Gastroesophageal sphincter (tissue), 4 donors: ENCODE measurements around the gene PLET1. TPM values are rescaled to one million over a fixed set of nuclear protein-coding genes. Genes with fewer than 3 reads are reported as not detected.

Experiments used
- ATAC-seq: fragments of 150-250 bp; one replicate; pipeline ENCODE4 v1.9.1; 2016; ENCODE audit warnings: mild to moderate bottlenecking, moderate library complexity
- H3K27ac ChIP-seq, 4 donors: fragments of 200-600 bp; sonication (generic) in 3 of 4; 1 replicate in 3 of 4; 2 replicates in 1 of 4; pipeline ENCODE4 v1.5.1; 2016 to 2019
- H3K27me3 ChIP-seq: fragments of 200-600 bp; sonication (generic); one replicate; pipeline ENCODE4 v1.5.1; 2019
- H3K36me3 ChIP-seq, 2 donors: fragments of 200-600 bp; sonication (generic); one replicate each; pipeline ENCODE4 v1.5.1; 2019; ENCODE audit warnings: control low read depth in 1 of 2
- H3K4me1 ChIP-seq, 3 donors: fragments of 200-600 bp; sonication (generic); 1 replicate in 2 of 3; 2 replicates in 1 of 3; pipeline ENCODE4 v1.5.1; 2016 to 2019; ENCODE audit warnings: control low read depth in 2 of 3
- H3K4me3 ChIP-seq, 2 donors: fragments of 200-600 bp; sonication (generic); one replicate each; pipeline ENCODE4 v1.5.1; 2019; ENCODE audit warnings: mild to moderate bottlenecking in 1 of 2, moderate library complexity in 1 of 2
- H3K9me3 ChIP-seq, 3 donors: fragments of 200-600 bp; sonication (generic); one replicate each; pipeline ENCODE4 v1.5.1; 2017 to 2019; ENCODE audit warnings: control low read depth in 2 of 3
- CTCF ChIP-seq, 4 experiments: fragments of 200-600 bp in 2 of 4; fragments of 450-650 bp in 2 of 4; sonication (generic) in 1 of 4; IDR thresholded peaks; one replicate each; pipeline ENCODE4 v1.5.1; 2017 to 2019; ENCODE audit warnings: antibody characterized with exemption in 4 of 4, mild to moderate bottlenecking in 2 of 4, moderate library complexity in 2 of 4
- EP300 ChIP-seq: sonication (generic); formaldehyde crosslinking; IDR thresholded peaks from one replicate; pipeline ENCODE4 v1.6.1; 2017; ENCODE audit warnings: antibody characterized with exemption, mild to moderate bottlenecking
- POLR2A ChIP-seq, 2 donors: fragments of 450-650 bp; IDR thresholded peaks; one replicate each; pipeline ENCODE4 v1.6.1; 2017; ENCODE audit warnings: antibody characterized with exemption in 2 of 2, mild to moderate bottlenecking in 2 of 2, moderate library complexity in 1 of 2
- POLR2AphosphoS5 ChIP-seq: sonication (generic); formaldehyde crosslinking; IDR thresholded peaks from one replicate; pipeline ENCODE4 v1.6.1; 2017; ENCODE audit warnings: antibody characterized with exemption
- WGBS, 2 donors: methylation state at CpG; one replicate each; pipeline ENCODE4 v1.1.5; 2018; ENCODE audit warnings: low coverage in 1 of 2; 5-methylcytosine and 5-hydroxymethylcytosine counted together
- total RNA-seq, 4 donors: library from RNA; depleted of rRNA; stranded (reverse); fragments of >200 nt; gene quantifications; one replicate each; pipeline ENCODE4 v1.1.0, GENCODE V29; 2016

The PLET1 gene
- total RNA-seq, 4 donors from 2014 or later: not detected

- WGBS, 2 donors: 7 to 18% methylated on average over 4 to 5 of the region's 15 CpGs
- H3K4me1 ChIP-seq: peaks cover 0 to 9% (median 0%) of the 10 kb centered on the region in 3 donors
- TF ChIP-seq POLR2AphosphoS5: no peak
- TF ChIP-seq CTCF (IDR thresholded peaks at IDR 0.05): peak; percentile 53 to 88 (median 74)
- peak overlapping the region in 3 of 4 donors; percentile 56 to 72 (median 59) for H3K27ac ChIP-seq
- peak overlapping the region; percentile 52 to 54 for H3K4me3 ChIP-seq
- no peaks in the 10 kb centered on the region for H3K36me3 ChIP-seq
- no peaks in the 10 kb centered on the region for H3K9me3 ChIP-seq
- H3K27me3 ChIP-seq: no peaks in the 10 kb centered on the region
- peak; percentile 69 for ATAC-seq
Measured at GRCh38 chr11:112279901-112280267, 19.2 kb upstream of the PLET1 start.

DNA sequence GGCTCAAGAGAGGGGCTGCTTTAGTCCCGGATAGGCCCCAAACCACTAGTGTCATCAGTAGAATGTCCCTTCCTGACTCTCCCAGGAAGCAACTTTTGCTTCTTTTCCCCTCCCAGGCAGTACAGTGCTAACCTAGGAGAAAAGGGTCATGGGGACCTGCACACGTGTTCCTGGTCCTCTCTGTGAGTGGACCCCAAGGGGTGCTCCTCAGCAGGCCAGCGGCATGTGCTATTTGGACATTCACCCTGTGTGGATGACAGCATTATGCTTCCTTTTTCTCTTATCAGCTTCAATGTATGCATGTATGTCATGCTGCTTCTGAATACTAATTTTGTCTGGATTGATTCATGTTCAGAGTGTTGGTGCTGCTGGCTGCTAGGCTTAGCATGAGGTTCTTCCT lies 18.1 kb upstream of the PLET1 start:
- no peaks in the 10 kb centered on the region for H3K9me3 ChIP-seq
- ATAC-seq: no peak
- 44 to 90% methylated on average over 3 of the region's 3 CpGs for WGBS, 2 donors

DNA sequence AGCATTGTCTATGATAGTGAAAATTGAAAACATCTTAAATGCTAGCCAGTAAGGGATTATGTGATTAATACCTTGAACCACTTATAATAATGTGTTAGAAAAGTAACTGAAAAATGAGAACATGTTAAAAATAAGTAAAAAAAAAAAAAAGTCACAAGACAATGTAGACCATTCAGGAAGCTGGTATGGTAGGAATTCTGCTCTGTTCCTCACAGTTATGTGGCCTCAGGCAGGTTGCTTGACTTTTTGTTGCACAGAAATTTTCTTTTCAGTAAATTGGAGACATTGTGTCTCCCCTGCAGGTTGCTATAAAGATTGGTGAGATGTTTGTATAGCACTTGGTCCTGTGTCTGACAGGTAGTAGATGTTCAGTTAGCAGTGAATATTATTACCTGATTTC lies 17.3 kb upstream of the PLET1 start:
- Histone ChIP-seq H3K27me3 (no peaks in the 10 kb centered on the region), H3K27ac (no peak overlapping the region), H3K4me1 (peaks cover 0 to 9% (median 0%) of the 10 kb centered on the region in 3 donors), H3K9me3 (no peaks in the 10 kb centered on the region), H3K4me3 (no peak overlapping the region), H3K36me3 (no peaks in the 10 kb centered on the region)
- TF ChIP-seq CTCF (IDR thresholded peaks at IDR 0.05) (no peak), POLR2AphosphoS5 (no peak), POLR2A (IDR thresholded peaks at IDR 0.05) (no peak), EP300 (no peak)
- ATAC-seq: no peak

More for the DNA sequence above, 18.1 kb upstream of the PLET1 start:
- Histone ChIP-seq H3K36me3 (no peaks in the 10 kb centered on the region), H3K27ac (no peak overlapping the region), H3K4me1 (peaks cover 0 to 9% (median 0%) of the 10 kb centered on the region in 3 donors), H3K4me3 (no peak overlapping the region), H3K27me3 (no peaks in the 10 kb centered on the region)
- TF ChIP-seq EP300 (no peak), POLR2AphosphoS5 (no peak), POLR2A (IDR thresholded peaks at IDR 0.05) (no peak), CTCF (IDR thresholded peaks at IDR 0.05) (no peak)

DNA sequence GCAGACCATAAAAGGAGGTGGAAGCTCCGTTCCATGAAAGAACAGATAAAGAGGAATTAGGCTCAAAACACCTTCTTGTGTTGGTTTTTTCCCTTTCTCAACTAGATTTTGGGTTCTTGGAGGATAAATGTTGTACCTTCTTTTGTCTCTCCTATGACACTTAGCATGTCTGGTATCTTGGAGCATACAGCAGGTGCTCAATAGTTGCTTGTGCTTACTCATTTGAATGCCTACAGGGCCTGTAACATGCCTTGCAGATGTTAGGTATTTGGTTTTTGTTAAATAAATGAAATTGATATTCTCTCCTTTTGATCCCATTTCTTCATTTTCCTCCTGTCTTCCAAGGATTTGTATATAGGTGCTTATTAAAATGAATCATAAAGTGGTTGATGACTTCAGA lies 16.4 kb upstream of the PLET1 start:
- Histone ChIP-seq H3K36me3 (no peaks in the 10 kb centered on the region), H3K9me3 (no peaks in the 10 kb centered on the region), H3K27ac (no peak overlapping the region), H3K4me1 (peaks cover 0 to 9% (median 0%) of the 10 kb centered on the region in 3 donors), H3K4me3 (no peak overlapping the region), H3K27me3 (no peaks in the 10 kb centered on the region)
- 71% methylated on average over 1 of the region's 1 CpG; no CpG with 5 or more reads in 1 of the 2 donors for WGBS, 2 donors
- no peak for TF ChIP-seq POLR2AphosphoS5
- TF ChIP-seq EP300: no peak
- no peak for TF ChIP-seq POLR2A (IDR thresholded peaks at IDR 0.05)
- TF ChIP-seq CTCF (IDR thresholded peaks at IDR 0.05): no peak
- ATAC-seq: no peak

DNA sequence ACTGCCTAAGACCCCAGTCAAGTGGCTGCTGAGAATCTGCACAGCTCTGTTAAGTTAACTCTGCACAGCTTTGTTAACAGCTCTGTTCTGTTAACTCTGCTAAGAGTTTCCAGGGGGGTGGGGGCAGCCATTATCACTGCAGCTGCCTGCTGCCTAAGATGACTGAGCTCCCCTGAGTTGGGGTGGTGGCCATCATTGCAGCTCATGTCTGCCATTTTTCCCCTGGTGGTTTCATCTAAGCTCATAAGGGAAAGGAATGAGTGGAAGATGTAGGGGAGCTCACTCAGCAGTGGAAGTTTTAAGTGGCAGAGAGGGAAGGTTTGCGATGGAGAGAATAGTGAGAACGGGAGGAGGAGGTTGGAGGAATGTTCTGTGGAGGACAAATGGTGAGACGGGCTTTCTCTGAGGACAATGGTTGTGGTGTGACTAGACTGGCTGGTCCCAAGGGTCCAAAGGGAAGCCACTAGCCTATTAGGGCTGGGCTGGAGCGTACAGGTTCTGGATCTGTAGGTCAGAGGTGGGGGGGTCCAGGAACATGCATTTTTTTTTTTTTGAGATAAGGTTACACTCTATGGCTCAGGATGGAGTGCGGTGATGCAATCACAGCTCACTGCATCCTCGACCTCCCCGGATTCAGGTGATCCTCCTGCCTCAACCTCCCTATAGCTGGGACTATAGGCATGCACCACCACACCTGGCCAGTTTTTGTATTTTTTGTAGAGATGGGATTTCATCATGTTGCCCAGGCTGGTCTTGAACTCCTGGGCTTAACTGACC lies 13.5 kb upstream of the PLET1 start:
- H3K9me3 ChIP-seq: no peaks in the 10 kb centered on the region
- no peak overlapping the region for H3K27ac ChIP-seq
- ATAC-seq: no peak
- no peaks in the 10 kb centered on the region for H3K36me3 ChIP-seq
- TF ChIP-seq EP300: no peak
- no peak for TF ChIP-seq CTCF (IDR thresholded peaks at IDR 0.05)
- TF ChIP-seq POLR2A (IDR thresholded peaks at IDR 0.05): no peak
- TF ChIP-seq POLR2AphosphoS5: no peak
- H3K4me1 ChIP-seq: no peaks in the 10 kb centered on the region
- WGBS, 2 donors: 83 to 95% methylated on average over 4 to 5 of the region's 7 CpGs
- no peaks in the 10 kb centered on the region for H3K27me3 ChIP-seq
- no peak overlapping the region for H3K4me3 ChIP-seq
